ENCODE results near the gene OLFM1.

The OLFM1 gene

DNA sequence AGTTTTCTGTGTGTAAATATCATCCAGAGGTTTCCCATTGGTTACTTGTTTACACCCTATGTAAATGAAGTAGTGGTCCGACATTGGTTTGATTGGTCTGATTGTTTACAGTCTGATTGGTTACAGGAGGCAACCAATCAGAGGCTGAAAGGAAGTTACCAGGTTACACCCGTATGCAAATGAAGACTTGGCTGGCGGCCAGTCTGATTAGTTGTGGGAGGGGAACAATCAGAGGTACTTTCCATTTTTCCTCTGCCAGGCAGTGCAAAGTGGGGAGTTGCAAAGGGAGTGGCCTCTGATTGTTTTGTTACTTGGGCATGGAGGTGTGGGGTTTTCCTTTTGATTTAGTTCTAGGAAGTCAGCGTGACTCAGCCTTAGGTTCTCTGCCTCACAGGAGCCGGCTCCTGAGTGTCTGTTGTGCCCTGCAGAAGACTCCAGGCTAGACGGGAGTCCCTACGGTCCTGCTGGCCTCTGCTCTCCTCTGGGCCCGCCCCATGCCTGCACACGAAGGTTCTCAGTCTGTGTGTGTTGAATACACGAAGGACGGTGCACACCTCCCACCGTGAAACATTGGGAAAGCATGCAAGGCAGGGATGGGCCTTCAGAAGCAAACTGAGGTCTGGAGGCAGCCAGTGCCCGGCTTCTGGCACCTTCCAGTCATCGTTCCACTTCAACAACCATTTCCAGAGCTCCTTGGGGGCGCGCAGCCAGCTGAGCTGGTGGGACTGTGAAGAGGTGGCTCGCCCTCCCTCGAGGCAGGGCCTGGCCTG, 42.9 kb downstream of the OLFM1 start:
- Histone ChIP-seq H3K9me3 (peaks cover 0 to 10% (median 8%) of the 10 kb centered on the region in 3 donors), H3K36me3 (no peaks in the 10 kb centered on the region), H3K27me3 (peaks cover 0 to 76% of the 10 kb centered on the region in 2 donors), H3K4me1 (no peaks in the 10 kb centered on the region), H3K27ac (no peak overlapping the region), H3K4me3 (no peak overlapping the region)
- peak in 1 of 2 donors; percentile 27 for DNase-seq
- TF ChIP-seq, protein P1, sequence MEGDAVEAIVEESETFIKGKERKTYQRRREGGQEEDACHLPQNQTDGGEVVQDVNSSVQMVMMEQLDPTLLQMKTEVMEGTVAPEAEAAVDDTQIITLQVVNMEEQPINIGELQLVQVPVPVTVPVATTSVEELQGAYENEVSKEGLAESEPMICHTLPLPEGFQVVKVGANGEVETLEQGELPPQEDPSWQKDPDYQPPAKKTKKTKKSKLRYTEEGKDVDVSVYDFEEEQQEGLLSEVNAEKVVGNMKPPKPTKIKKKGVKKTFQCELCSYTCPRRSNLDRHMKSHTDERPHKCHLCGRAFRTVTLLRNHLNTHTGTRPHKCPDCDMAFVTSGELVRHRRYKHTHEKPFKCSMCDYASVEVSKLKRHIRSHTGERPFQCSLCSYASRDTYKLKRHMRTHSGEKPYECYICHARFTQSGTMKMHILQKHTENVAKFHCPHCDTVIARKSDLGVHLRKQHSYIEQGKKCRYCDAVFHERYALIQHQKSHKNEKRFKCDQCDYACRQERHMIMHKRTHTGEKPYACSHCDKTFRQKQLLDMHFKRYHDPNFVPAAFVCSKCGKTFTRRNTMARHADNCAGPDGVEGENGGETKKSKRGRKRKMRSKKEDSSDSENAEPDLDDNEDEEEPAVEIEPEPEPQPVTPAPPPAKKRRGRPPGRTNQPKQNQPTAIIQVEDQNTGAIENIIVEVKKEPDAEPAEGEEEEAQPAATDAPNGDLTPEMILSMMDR (IDR thresholded peaks at IDR 0.05) = no peak
- intact Hi-C loops (cut with DNase I; ENCODE audit: low total_unique reads) = no loop called here

GRCh38 chr9:135131488-135131887, 44.0 kb downstream of the OLFM1 start:
- Histone ChIP-seq H3K27me3 (peaks cover 0 to 81% of the 10 kb centered on the region in 2 donors), H3K27ac (no peak overlapping the region), H3K36me3 (no peaks in the 10 kb centered on the region), H3K9me3 (peaks cover 0 to 12% (median 9%) of the 10 kb centered on the region in 3 donors), H3K4me3 (no peak overlapping the region), H3K4me1 (no peaks in the 10 kb centered on the region)
- intact Hi-C loops (cut with DNase I; ENCODE audit: low total_unique reads) = no loop called here
- no peak for DNase-seq
- TF ChIP-seq, protein P1 (IDR thresholded peaks at IDR 0.05) = no peak

DNA sequence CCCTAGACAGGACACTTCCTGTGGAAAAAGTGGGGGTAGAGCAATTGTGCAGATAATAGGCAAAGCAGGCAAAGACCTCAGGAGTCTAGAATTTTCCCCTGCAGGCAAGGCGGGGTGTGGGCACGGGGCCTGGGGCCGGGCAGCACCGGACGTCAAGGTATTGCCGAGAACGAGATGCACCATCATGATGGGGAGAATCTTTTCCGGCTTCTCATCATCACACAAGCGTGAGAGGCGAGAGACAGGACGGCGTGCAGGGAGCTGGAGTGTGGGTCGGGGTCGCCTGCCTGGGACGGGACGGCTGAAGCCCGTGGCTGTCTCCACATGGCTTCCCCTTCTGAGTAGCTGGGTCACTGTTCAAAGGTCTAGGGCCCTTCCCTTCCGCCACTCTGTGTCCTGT, 44.5 kb downstream of the OLFM1 start:
- intact Hi-C loops (cut with DNase I; ENCODE audit: low total_unique reads) = no loop called here
- Histone ChIP-seq H3K9me3 (peaks cover 0 to 12% (median 9%) of the 10 kb centered on the region in 3 donors), H3K4me3 (no peak overlapping the region), H3K36me3 (no peaks in the 10 kb centered on the region), H3K27ac (no peak overlapping the region), H3K4me1 (no peaks in the 10 kb centered on the region), H3K27me3 (peaks cover 0 to 82% of the 10 kb centered on the region in 2 donors)
- TF ChIP-seq, protein P1 (IDR thresholded peaks at IDR 0.05) = no peak
- DNase-seq = no peak

DNA sequence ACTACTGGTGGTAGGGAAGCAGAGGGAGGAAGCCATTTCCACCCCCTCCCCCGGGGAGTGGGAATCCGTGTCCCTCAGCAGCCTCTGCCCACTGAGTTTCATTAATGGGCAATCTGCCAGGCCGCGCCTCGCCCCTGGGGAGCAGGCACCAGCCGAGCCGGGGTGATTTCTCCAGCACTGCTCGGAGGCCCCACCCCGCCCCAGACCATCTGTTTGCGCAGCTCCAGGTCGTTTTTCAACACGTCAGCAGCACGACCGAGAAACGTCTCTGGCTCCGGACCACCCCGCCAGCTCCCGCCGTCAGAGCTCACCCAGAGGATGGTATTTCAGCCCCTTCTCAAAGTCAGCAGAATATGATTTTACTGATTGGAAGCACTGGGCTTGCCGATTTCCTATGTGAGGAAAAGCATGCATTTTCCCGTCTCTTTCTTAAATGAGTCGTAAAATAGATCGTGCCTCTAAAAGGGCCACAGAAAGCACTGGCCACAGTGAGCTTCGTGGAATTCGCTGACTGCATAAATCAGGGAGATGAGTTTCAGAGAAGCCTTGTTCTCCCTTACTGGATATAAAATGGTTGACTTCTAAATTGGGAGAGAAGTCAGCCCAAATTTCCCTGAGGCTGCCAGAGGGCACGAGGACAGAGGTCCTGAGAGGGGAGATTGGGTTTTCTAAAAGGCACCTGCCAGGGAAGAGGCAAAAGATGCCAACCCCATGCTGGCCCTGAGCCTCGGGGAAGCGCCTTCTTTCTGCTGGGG, 47.0 kb downstream of the OLFM1 start:
- peaks cover 0 to 80% of the 10 kb centered on the region in 2 donors for H3K27me3 ChIP-seq
- intact Hi-C loops (cut with DNase I; ENCODE audit: low total_unique reads) = no loop called here
- H3K4me1 ChIP-seq = peaks cover 0 to 7% (median 6%) of the 10 kb centered on the region in 4 donors
- DNase-seq = no peak
- TF ChIP-seq, protein P1 (IDR thresholded peaks at IDR 0.05) = no peak
- no peak overlapping the region for H3K27ac ChIP-seq
- H3K9me3 ChIP-seq = peaks cover 0 to 17% (median 15%) of the 10 kb centered on the region in 3 donors
- H3K4me3 ChIP-seq = no peak overlapping the region
- no peaks in the 10 kb centered on the region for H3K36me3 ChIP-seq

- H3K9me3 ChIP-seq = peaks cover 0 to 17% (median 15%) of the 10 kb centered on the region in 3 donors
Measured at GRCh38 chr9:135135171-135135928, 47.9 kb downstream of the OLFM1 start.

More at GRCh38 chr9:135135171-135135928, 47.9 kb downstream of the OLFM1 start:
- intact Hi-C loops (cut with DNase I; ENCODE audit: low total_unique reads) = no loop called here
- no peak overlapping the region for H3K4me3 ChIP-seq
- peaks cover 0 to 7% (median 6%) of the 10 kb centered on the region in 4 donors for H3K4me1 ChIP-seq
- DNase-seq = no peak
- H3K27ac ChIP-seq = no peak overlapping the region
- TF ChIP-seq, protein P1 (IDR thresholded peaks at IDR 0.05) = no peak
- no peaks in the 10 kb centered on the region for H3K36me3 ChIP-seq
- peaks cover 0 to 81% of the 10 kb centered on the region in 2 donors for H3K27me3 ChIP-seq

Measured in tibial artery (tissue), 4 donors.